Testis (tissue), 3 donors: ENCODE data around the gene PIGU. TPM values are rescaled to one million over a fixed set of nuclear protein-coding genes. Genes with fewer than 3 reads are reported as not detected.
"Not testable (repeated sequence)": the region's sequence is repeated elsewhere in the genome, so short reads cannot be mapped to it uniquely, and the experiment has no call there.

ENCODE experiments used
- DNase-seq: peaks from one replicate; pipeline ENCODE4 v3.0.0-alpha.2; 2019
- H3K27ac ChIP-seq, 2 donors: fragments of 200-600 bp; sonication (generic); one replicate each; pipeline ENCODE4 v1.5.1; 2019
- H3K27me3 ChIP-seq: fragments of 200-600 bp; sonication (generic); one replicate; pipeline ENCODE4 v1.5.1; 2019
- H3K36me3 ChIP-seq: fragments of 200-600 bp; sonication (generic); one replicate; pipeline ENCODE4 v1.5.1; 2017; ENCODE audit warnings: low read depth; ENCODE audit errors: missing control alignments
- H3K4me1 ChIP-seq: fragments of 200-600 bp; sonication (generic); one replicate; pipeline ENCODE4 v1.5.1; 2019
- H3K4me3 ChIP-seq, 2 donors: fragments of 200-600 bp; sonication (generic); one replicate each; pipeline ENCODE4 v1.5.1; 2017 to 2019
- H3K9me3 ChIP-seq: fragments of 200-600 bp; sonication (generic); one replicate; pipeline ENCODE4 v1.5.1; 2017
- CTCF ChIP-seq, 3 experiments: fragments of 450-650 bp in 2 of 3; fragments of 200-600 bp in 1 of 3; sonication (generic) in 1 of 3; IDR thresholded peaks; one replicate each; pipeline ENCODE4 v1.5.1; 2016 to 2019; ENCODE audit warnings: antibody characterized with exemption in 3 of 3, mild to moderate bottlenecking in 2 of 3, moderate library complexity in 1 of 3
- POLR2A ChIP-seq: fragments of 450-650 bp; IDR thresholded peaks from one replicate; pipeline ENCODE4 v1.6.1; 2017; ENCODE audit warnings: antibody characterized with exemption, mild to moderate bottlenecking, moderate library complexity
- WGBS, 2 donors: methylation state at CpG; one replicate each; pipeline ENCODE4 v1.1.5; 2018; 5-methylcytosine and 5-hydroxymethylcytosine counted together
- intact Hi-C: fragments of 100-400 bp; cut with DNase I; formaldehyde crosslinking; loops from one replicate; pipeline ENCODE4 v1.15.1; 2023; ENCODE audit warnings: low total_unique reads
- polyA plus RNA-seq: library from polyadenylated mRNA; stranded (reverse); fragments of 350-450 nt; fragmentation: Illumina TruSeq; extraction: RNeasy Lipid Tissue Mini Kit (QIAGEN cat#74804); gene quantifications from one replicate; pipeline ENCODE4 v1.2.3, GENCODE V29; 2014; ENCODE audit warnings: low read depth, low replicate concordance; ENCODE audit not compliant: insufficient read depth
- total RNA-seq, 2 donors: library from RNA; depleted of rRNA; stranded (reverse); fragments of >200 nt; gene quantifications; one replicate each; pipeline ENCODE4 v1.2.3, GENCODE V29; 2016

The PIGU gene
- total and polyA plus RNA-seq, 3 donors from 2014 or later = 35.0 to 48.9 (median 35.7) TPM

GRCh38 chr20:34615477-34615876 is 61.4 kb downstream of the PIGU start:
- Histone ChIP-seq H3K4me3 (no peak overlapping the region), H3K4me1 (no peaks in the 10 kb centered on the region), H3K36me3 (no peaks in the 10 kb centered on the region), H3K9me3 (no peaks in the 10 kb centered on the region), H3K27me3 (no peaks in the 10 kb centered on the region), H3K27ac (no peak overlapping the region)
- WGBS, 2 donors = 72 to 90% methylated on average over 5 of the region's 5 CpGs
- no peak for DNase-seq
- no peak for TF ChIP-seq POLR2A
- TF ChIP-seq CTCF (IDR thresholded peaks at IDR 0.05) = no peak
- intact Hi-C loops = no loop called here

DNA sequence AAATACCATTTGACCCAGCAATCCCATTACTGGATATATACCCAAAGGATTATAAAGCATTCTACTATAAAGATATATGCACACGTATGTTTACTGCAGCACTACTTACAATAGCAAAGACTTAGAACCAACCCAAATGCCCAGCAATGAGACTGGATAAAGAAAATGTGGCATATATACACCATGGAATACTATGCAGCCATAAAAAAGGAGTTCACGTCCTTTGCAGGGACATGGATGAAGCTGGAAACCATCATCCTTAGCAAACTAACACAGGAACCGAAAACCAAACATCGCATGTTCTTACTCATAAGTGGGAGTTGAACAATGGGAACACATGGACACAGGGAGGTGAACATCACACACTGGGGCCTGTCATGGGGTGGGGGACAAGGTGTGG is 64.9 kb downstream of the PIGU start:
- H3K4me3 ChIP-seq, H3K9me3 ChIP-seq, DNase-seq, H3K4me1 ChIP-seq, H3K27ac ChIP-seq, H3K27me3 ChIP-seq, intact Hi-C loops, H3K36me3 ChIP-seq: not testable (repeated sequence)
- 94 to 96% methylated on average over 4 of the region's 4 CpGs for WGBS, 2 donors

- Histone ChIP-seq H3K27me3 (no peaks in the 10 kb centered on the region), H3K9me3 (no peaks in the 10 kb centered on the region), H3K4me1 (peaks cover 2% of the 10 kb centered on the region), H3K36me3 (no peaks in the 10 kb centered on the region), H3K4me3 (no peak overlapping the region), H3K27ac (no peak overlapping the region)
- TF ChIP-seq CTCF (IDR thresholded peaks at IDR 0.05) (no peak), POLR2A (no peak)
- no peak for DNase-seq
- intact Hi-C loops = no loop called here
- WGBS, 2 donors = 96 to 98% methylated on average over 7 of the region's 7 CpGs
Measured at GRCh38 chr20:34607066-34607465, 69.8 kb downstream of the PIGU start.

GRCh38 chr20:34604980-34605788 is 71.7 kb downstream of the PIGU start:
- Histone ChIP-seq H3K27ac (peak overlapping the region in 1 of 2 donors; percentile 7), H3K27me3 (no peaks in the 10 kb centered on the region), H3K9me3 (no peaks in the 10 kb centered on the region), H3K36me3 (no peaks in the 10 kb centered on the region), H3K4me1 (peaks cover 6% of the 10 kb centered on the region), H3K4me3 (no peak overlapping the region)
- no peak for DNase-seq
- intact Hi-C loops = no loop called here
- 47 to 60% methylated on average over 8 of the region's 8 CpGs for WGBS, 2 donors
- TF ChIP-seq POLR2A = no peak
- TF ChIP-seq CTCF (IDR thresholded peaks at IDR 0.05) = no peak

DNA sequence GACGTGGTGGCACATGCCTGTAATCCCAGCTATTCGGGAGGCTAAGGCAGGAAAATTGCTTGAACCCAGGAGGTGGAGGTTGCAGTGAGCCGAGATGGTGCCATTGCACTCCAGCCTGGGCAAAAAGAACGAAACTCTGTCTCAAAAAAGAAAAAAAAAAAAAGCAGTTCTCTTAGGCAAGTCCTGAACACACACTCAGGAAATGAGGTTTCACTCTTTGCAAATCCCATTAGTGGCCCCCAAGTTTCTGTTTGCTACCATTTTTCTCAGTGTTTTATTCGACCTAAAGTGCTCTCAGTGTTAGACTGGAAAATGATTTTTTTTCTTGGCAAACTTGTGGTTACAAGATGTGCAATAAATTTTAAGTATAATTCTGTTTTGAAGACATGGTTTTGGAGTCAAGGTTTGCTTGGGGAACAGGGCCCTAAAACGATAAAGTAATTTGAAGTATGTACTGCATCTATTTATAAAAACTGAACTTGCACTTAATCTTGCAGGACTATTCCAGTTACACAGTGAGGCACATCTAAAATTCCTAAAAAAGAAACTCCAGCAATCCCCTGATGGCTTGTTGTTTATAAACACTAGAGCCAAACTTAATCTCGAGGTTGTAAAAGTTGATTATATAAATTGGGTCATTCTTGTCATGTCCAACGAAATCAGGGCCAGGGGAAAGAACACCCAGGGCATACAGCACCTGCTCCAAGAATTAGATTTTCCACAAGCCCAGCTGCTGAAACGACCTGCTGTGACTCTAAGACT is 75.8 kb downstream of the PIGU start:
- Histone ChIP-seq H3K27ac (peak overlapping the region; percentile 55 to 57), H3K9me3 (no peaks in the 10 kb centered on the region), H3K27me3 (no peaks in the 10 kb centered on the region), H3K4me1 (peaks cover 6% of the 10 kb centered on the region), H3K4me3 (no peak overlapping the region), H3K36me3 (no peaks in the 10 kb centered on the region)
- DNase-seq = peak; percentile 43
- WGBS, 2 donors = 61 to 62% methylated on average over 9 of the region's 9 CpGs
- intact Hi-C loops = no loop called here
- no peak for TF ChIP-seq CTCF (IDR thresholded peaks at IDR 0.05)
- TF ChIP-seq POLR2A = no peak
